Measurements from ENCODE around the gene NRP1.

The NRP1 gene

DNA sequence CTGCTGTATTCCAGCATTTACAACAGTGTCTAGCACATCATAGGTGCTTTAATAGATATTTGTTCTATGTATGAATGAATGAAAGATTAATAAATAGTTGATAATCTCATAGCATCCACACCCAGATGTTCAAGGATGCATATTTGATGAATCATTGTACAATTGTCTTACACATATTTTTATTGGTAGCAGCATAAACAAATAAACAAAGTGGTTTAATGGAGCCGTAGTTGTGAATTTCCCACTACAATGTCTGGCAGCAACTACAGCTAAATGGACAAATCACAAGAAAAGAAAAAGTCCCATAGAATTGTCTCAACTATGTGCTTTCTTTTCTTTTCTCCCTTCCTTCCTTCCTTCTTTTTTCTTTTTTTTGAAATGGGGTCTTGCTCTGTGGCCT lies 150.8 kb downstream of the NRP1 start:
- Histone ChIP-seq H3K36me3 (no peaks in the 10 kb centered on the region), H3K27ac (no peak overlapping the region)
- DNase-seq, result no peak

DNA sequence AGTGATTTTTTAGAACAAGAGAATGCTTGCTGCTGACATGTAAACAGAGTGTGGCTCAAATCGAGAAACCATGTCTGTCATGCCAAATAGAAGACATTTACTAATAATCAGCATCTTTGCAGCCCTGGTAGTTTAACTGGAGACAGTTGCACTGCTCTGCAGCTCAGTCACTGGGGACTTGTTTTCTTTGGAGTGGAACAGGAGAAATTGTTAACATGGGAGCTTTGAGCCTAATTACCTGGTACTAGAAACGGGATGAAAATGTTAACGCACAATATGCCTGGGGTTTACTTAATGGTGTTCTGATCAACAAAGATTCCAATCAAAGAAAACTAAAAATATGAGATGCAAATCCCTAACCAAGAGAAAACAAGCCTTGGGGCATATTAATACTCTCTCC lies 153.5 kb downstream of the NRP1 start:
- H3K36me3 ChIP-seq, result no peaks in the 10 kb centered on the region
- H3K27me3 ChIP-seq (ENCODE audit: insufficient read depth, low read depth, severe bottlenecking), result no peaks in the 10 kb centered on the region
- TF ChIP-seq, protein P1, sequence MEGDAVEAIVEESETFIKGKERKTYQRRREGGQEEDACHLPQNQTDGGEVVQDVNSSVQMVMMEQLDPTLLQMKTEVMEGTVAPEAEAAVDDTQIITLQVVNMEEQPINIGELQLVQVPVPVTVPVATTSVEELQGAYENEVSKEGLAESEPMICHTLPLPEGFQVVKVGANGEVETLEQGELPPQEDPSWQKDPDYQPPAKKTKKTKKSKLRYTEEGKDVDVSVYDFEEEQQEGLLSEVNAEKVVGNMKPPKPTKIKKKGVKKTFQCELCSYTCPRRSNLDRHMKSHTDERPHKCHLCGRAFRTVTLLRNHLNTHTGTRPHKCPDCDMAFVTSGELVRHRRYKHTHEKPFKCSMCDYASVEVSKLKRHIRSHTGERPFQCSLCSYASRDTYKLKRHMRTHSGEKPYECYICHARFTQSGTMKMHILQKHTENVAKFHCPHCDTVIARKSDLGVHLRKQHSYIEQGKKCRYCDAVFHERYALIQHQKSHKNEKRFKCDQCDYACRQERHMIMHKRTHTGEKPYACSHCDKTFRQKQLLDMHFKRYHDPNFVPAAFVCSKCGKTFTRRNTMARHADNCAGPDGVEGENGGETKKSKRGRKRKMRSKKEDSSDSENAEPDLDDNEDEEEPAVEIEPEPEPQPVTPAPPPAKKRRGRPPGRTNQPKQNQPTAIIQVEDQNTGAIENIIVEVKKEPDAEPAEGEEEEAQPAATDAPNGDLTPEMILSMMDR (IDR thresholded peaks at IDR 0.05; ENCODE audit: low read depth, low read length), result no peak
- DNase-seq, result no peak
- H3K27ac ChIP-seq, result no peak overlapping the region
- H3K9me3 ChIP-seq (ENCODE audit: severe bottlenecking), result no peaks in the 10 kb centered on the region
- no peak overlapping the region for H3K4me3 ChIP-seq (ENCODE audit: low read depth, low read length)

More for the DNA sequence above, 150.8 kb downstream of the NRP1 start:
- Histone ChIP-seq H3K4me3 (ENCODE audit: low read depth, low read length) (no peak overlapping the region), H3K27me3 (ENCODE audit: insufficient read depth, low read depth, severe bottlenecking) (no peaks in the 10 kb centered on the region), H3K9me3 (ENCODE audit: severe bottlenecking) (no peaks in the 10 kb centered on the region)
- TF ChIP-seq, protein P1 (IDR thresholded peaks at IDR 0.05; ENCODE audit: low read depth, low read length), result no peak

GRCh38 chr10:33180390-33180789 lies 154.1 kb downstream of the NRP1 start:
- Histone ChIP-seq H3K4me3 (ENCODE audit: low read depth, low read length) (no peak overlapping the region), H3K27me3 (ENCODE audit: insufficient read depth, low read depth, severe bottlenecking) (no peaks in the 10 kb centered on the region), H3K9me3 (ENCODE audit: severe bottlenecking) (no peaks in the 10 kb centered on the region), H3K36me3 (no peaks in the 10 kb centered on the region), H3K27ac (no peak overlapping the region)
- TF ChIP-seq, protein P1 (IDR thresholded peaks at IDR 0.05; ENCODE audit: low read depth, low read length), result no peak
- DNase-seq, result no peak

DNA sequence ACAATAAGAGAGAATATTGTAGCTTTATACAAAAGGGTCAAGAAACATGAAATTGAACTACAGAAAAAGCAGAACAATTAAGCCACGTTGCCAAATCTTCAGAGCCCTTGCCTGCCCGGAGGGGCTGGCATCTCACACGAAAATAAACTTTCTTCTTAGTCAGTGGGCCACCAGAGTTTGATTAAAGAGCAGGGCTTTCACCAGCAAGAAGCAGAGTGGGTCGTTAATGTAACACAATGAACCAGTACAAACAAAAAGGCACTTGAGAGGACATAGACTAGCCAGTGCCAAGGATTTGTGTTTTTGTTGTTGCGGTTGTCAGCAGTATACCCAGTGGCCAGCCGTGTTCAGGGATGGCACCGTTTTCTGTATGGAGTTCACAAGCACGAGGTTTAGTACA lies 155.4 kb downstream of the NRP1 start:
- no peaks in the 10 kb centered on the region for H3K36me3 ChIP-seq
- no peak overlapping the region for H3K27ac ChIP-seq
- H3K9me3 ChIP-seq (ENCODE audit: severe bottlenecking), result no peaks in the 10 kb centered on the region
- TF ChIP-seq, protein P1 (IDR thresholded peaks at IDR 0.05; ENCODE audit: low read depth, low read length), result no peak
- H3K4me3 ChIP-seq (ENCODE audit: low read depth, low read length), result no peak overlapping the region
- no peaks in the 10 kb centered on the region for H3K27me3 ChIP-seq (ENCODE audit: insufficient read depth, low read depth, severe bottlenecking)
- DNase-seq, result no peak

DNA sequence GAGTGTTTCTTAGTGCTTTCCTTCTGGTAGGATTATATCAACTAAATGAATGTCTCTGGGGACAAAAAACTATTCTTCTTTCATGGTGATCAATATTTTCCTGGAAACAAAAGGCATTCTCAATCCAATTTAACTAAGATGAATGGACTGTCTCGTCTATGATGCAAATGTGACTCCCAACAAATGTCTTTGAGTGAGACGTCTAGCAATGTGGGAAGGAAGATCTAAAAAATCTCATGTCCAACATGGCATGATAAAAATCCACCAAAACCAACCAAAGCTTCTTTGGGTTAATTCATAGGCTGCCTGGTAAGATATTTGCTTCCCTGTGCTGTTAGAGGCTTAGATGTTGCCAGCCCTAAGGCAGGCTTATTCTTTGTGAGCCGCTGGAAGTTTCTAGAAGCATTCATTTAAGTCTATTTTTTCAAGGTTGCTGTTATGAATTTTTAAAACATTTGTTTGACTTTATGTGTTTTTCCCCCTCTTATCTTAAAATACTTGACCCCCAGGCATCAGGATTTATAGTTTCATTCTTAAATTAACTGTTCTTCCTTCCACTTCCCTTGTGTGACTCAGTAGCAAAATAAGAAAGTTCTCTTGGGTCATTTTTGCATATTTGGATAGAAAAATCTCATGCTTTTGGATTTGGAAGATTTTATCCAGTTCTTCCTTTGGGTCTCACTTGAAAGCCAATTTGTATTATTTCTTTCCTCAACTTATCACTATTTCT lies 156.3 kb downstream of the NRP1 start:
- DNase-seq, result no peak
- no peak overlapping the region for H3K27ac ChIP-seq
- H3K4me3 ChIP-seq (ENCODE audit: low read depth, low read length), result no peak overlapping the region
- TF ChIP-seq, protein P1 (IDR thresholded peaks at IDR 0.05; ENCODE audit: low read depth, low read length), result no peak
- no peaks in the 10 kb centered on the region for H3K27me3 ChIP-seq (ENCODE audit: insufficient read depth, low read depth, severe bottlenecking)
- no peaks in the 10 kb centered on the region for H3K36me3 ChIP-seq
- H3K9me3 ChIP-seq (ENCODE audit: severe bottlenecking), result no peaks in the 10 kb centered on the region

GRCh38 chr10:33176688-33177087 lies 157.8 kb downstream of the NRP1 start:
- TF ChIP-seq, protein P1 (IDR thresholded peaks at IDR 0.05; ENCODE audit: low read depth, low read length), result no peak
- Histone ChIP-seq H3K4me3 (ENCODE audit: low read depth, low read length) (no peak overlapping the region), H3K27ac (no peak overlapping the region), H3K27me3 (ENCODE audit: insufficient read depth, low read depth, severe bottlenecking) (no peaks in the 10 kb centered on the region), H3K9me3 (ENCODE audit: severe bottlenecking) (no peaks in the 10 kb centered on the region), H3K36me3 (no peaks in the 10 kb centered on the region)
- no peak for DNase-seq

Data from WERI-Rb-1 (cell line).